Measurements from ENCODE around the gene EPAS1. TPM values are rescaled to one million over a fixed set of nuclear protein-coding genes. Genes with fewer than 3 reads are reported as not detected.

EPAS1 gene
- total and polyA plus RNA-seq, 9 of the 15 experiments (the other 6 are each of a cell fraction or from before 2014, with no cell fraction given) = 0.25 to 11.2 (median 4.1) TPM

GRCh38 chr2:46413111-46413510 lies 115.9 kb downstream of the EPAS1 start:
- POLR2A ChIA-PET = interaction anchor here (0.6 to 1.5 kb wide), 4 partner anchors 9 to 134 kb away, joined by 3 to 6 read pairs (median 4); no protein-coding TSS in a partner anchor
- Histone ChIP-seq H3K36me3 (ENCODE audit: control insufficient read depth, insufficient read depth, low read length) (peaks cover 45% of the 10 kb centered on the region; the same call in 2 of the 3 replicates), H2AFZ (ENCODE audit: low read depth, low read length) (no peak overlapping the region), H3K4me2 (ENCODE audit: insufficient read depth, low read length) (no peak overlapping the region), H3K9me3 (replicated peaks; ENCODE audit: control insufficient read depth, insufficient read depth, low read depth, low read length) (no peaks in the 10 kb centered on the region), H3K4me1 (replicated peaks in 1 of 2; ENCODE audit: control insufficient read depth in 2 of 2, insufficient read depth in 2 of 2, low read length in 2 of 2) (peaks cover 0 to 8% of the 10 kb centered on the region in 2 experiments; a peak in 3 of 5 replicates), H3K9ac (ENCODE audit: insufficient read depth in 1 of 2, low read depth in 2 of 2, low read length in 2 of 2) (no peak overlapping the region), H3K9me1 (ENCODE audit: control insufficient read depth, insufficient read depth, low read length) (no peaks in the 10 kb centered on the region), H4K20me1 (replicated peaks; ENCODE audit: control insufficient read depth, insufficient read depth, low read length) (no peaks in the 10 kb centered on the region; the same call in 1 of the 2 replicates), H3K27me3 (ENCODE audit: control insufficient read depth in 2 of 2, insufficient read depth in 2 of 2, low read length in 2 of 2) (no peaks in the 10 kb centered on the region), H3K4me3 (no peak overlapping the region), H3K79me2 (ENCODE audit: control insufficient read depth, insufficient read depth, low read length) (peaks cover 51% of the 10 kb centered on the region), H3K27ac (ENCODE audit: extremely low read depth, low read depth, low read length) (no peak overlapping the region)
- intact Hi-C loops (cut with micrococcal nuclease) (no loop called here), in situ Hi-C loops (cut with MboI) (no loop called here)
- FAIRE-seq (no peak), DNase-seq (ENCODE audit: extremely low read depth in 1 of 4, low spot score in 3 of 4) (no peak), ATAC-seq (no peak)
- CTCF ChIA-PET (ENCODE audit: low intra/inter-chr PET ratio) = no interaction called here
- 59% methylated on average over 2 of the region's 2 CpGs for WGBS (ENCODE audit: insufficient coverage, low coverage, missing lambda C conversion rate)
- BruUV-seq (replicated peaks) = no TSS peak
- TF ChIP-seq C11orf30 (IDR thresholded peaks at IDR 0.05; ENCODE audit: low read depth) = 0 out of 2 replicates have a peak, but pooled peaks have one; percentile 17
- no peak for TF ChIP-seq TFAM (CRISPR knock-in tag; conservative IDR thresholded peaks at IDR 0.05)
- TF ChIP-seq HCFC1 (IDR thresholded peaks at IDR 0.05; ENCODE audit: low read depth, low read length) = no peak
- TF ChIP-seq ZNF507 (tag; conservative IDR thresholded peaks at IDR 0.05) = no peak
- TF ChIP-seq ZNF316 (IDR thresholded peaks at IDR 0.05) = peak; percentile 10; the same call in 1 of the 2 replicates
- no peak for TF ChIP-seq RBM25 (IDR thresholded peaks at IDR 0.05; ENCODE audit: low read depth, low read length, severe bottlenecking)
- no peak for TF ChIP-seq NCOA1 (IDR thresholded peaks at IDR 0.05; ENCODE audit: low read depth)
- TF ChIP-seq NCOA4 (IDR thresholded peaks at IDR 0.05; ENCODE audit: partially characterized antibody) = no peak
